WTC11 (cell line): Measurements from ENCODE around the gene PDE8A. TPM values are rescaled to one million over a fixed set of nuclear protein-coding genes. Genes with fewer than 3 reads are reported as not detected.

Experiments used
- ATAC-seq: fragments of 200-7000 bp; cut with Tn5 transposase; 2 replicates; pipeline ENCODE4 v1.10.0; 2021; ENCODE audit warnings: mild to moderate bottlenecking, moderate library complexity
- CTCF ChIA-PET: fragments of 300-600 bp; sonication (Branson Sonifier 250); formaldehyde crosslinking; loops from one replicate; lab custom pipeline; 2021; ENCODE audit warnings: antibody characterized with exemption; lab: Charles Lee
- POLR2A ChIA-PET: fragments of 350-600 bp; sonication (Branson Sonifier 250); formaldehyde crosslinking; loops from one replicate; lab custom pipeline; 2021; ENCODE audit warnings: antibody characterized with exemption; lab: Charles Lee
- DNase-seq: peaks from one replicate; pipeline ENCODE4 v3.0.0; 2021; ENCODE audit warnings: low spot score
- H3K27ac Mint-ChIP-seq: 2 replicates; pipeline ENCODE4 v1.8.0; 2021; ENCODE audit warnings: mixed read lengths
- H3K27me3 Mint-ChIP-seq: 2 replicates; pipeline ENCODE4 v1.8.0; 2021; ENCODE audit warnings: low read depth, mild to moderate bottlenecking, moderate library complexity, mixed read lengths
- H3K36me3 Mint-ChIP-seq: 2 replicates; pipeline ENCODE4 v1.8.0; 2021; ENCODE audit warnings: mixed read lengths
- H3K4me1 Mint-ChIP-seq: 2 replicates; pipeline ENCODE4 v1.8.0; 2022; ENCODE audit warnings: mixed read lengths
- H3K4me3 Mint-ChIP-seq: 2 replicates; pipeline ENCODE4 v1.8.0; 2021; ENCODE audit warnings: mild to moderate bottlenecking, moderate library complexity, mixed read lengths
- H3K9me3 Mint-ChIP-seq: 2 replicates; pipeline ENCODE4 v1.8.0; 2021; ENCODE audit warnings: mixed read lengths
- ATF1 ChIP-seq: sonication (generic); formaldehyde crosslinking; IDR thresholded peaks from 2 replicates; pipeline ENCODE4 v1.8.1; 2023; ENCODE audit warnings: mild to moderate bottlenecking, moderate library complexity, missing genetic modification reagents
- ATF2 ChIP-seq: sonication (generic); formaldehyde crosslinking; IDR thresholded peaks from 2 replicates; pipeline ENCODE4 v1.8.1; 2022; ENCODE audit warnings: low read depth, missing genetic modification reagents, borderline replicate concordance
- ERG ChIP-seq: fragments of 250-450 bp; sonication (Bioruptor Pico); IDR thresholded peaks from 2 replicates; pipeline ENCODE4 v1.8.0; 2021; ENCODE audit warnings: mild to moderate bottlenecking
- FOXJ3 ChIP-seq: sonication (generic); formaldehyde crosslinking; IDR thresholded peaks from 2 replicates; pipeline ENCODE4 v1.9.0; 2021; ENCODE audit warnings: missing genetic modification reagents, mild to moderate bottlenecking, borderline replicate concordance
- FOXK1 ChIP-seq: sonication (generic); formaldehyde crosslinking; IDR thresholded peaks from 2 replicates; pipeline ENCODE4 v1.8.0; 2022; ENCODE audit warnings: mild to moderate bottlenecking, moderate library complexity, missing genetic modification reagents
- GTF2I ChIP-seq: fragments of 250-450 bp; sonication (Bioruptor Pico); conservative IDR thresholded peaks from 2 replicates; pipeline ENCODE4 v1.4.0; 2021; ENCODE audit warnings: mild to moderate bottlenecking
- NFATC4 ChIP-seq: fragments of 250-450 bp; sonication (Bioruptor Pico); IDR thresholded peaks from 2 replicates; pipeline ENCODE4 v1.9.0; 2021; ENCODE audit warnings: mild to moderate bottlenecking
- NR1H2 ChIP-seq: sonication (generic); formaldehyde crosslinking; IDR thresholded peaks from 2 replicates; pipeline ENCODE4 v1.9.0; 2021; ENCODE audit warnings: mild to moderate bottlenecking, moderate library complexity, missing genetic modification reagents
- NR3C1 ChIP-seq: sonication (generic); formaldehyde crosslinking; conservative IDR thresholded peaks from 2 replicates; pipeline ENCODE4 v1.8.1; 2023; ENCODE audit warnings: low read depth, mild to moderate bottlenecking, missing genetic modification reagents
- SMAD3 ChIP-seq: sonication (generic); formaldehyde crosslinking; IDR thresholded peaks from 2 replicates; pipeline ENCODE4 v1.8.0; 2022; ENCODE audit warnings: missing genetic modification reagents, mild to moderate bottlenecking, borderline replicate concordance
- SP1 ChIP-seq: sonication (generic); formaldehyde crosslinking; conservative IDR thresholded peaks from 2 replicates; pipeline ENCODE4 v1.8.1; 2022; ENCODE audit warnings: missing genetic modification reagents
- TCF7 ChIP-seq: sonication (generic); formaldehyde crosslinking; IDR thresholded peaks from 2 replicates; pipeline ENCODE4 v1.8.0; 2022; ENCODE audit warnings: mild to moderate bottlenecking, low read depth, missing genetic modification reagents, moderate library complexity
- ZBTB21 ChIP-seq: sonication (generic); formaldehyde crosslinking; IDR thresholded peaks from 2 replicates; pipeline ENCODE4 v1.8.1; 2023; ENCODE audit warnings: mild to moderate bottlenecking, missing genetic modification reagents, borderline replicate concordance
- ZNF232 ChIP-seq: sonication (generic); formaldehyde crosslinking; IDR thresholded peaks from 2 replicates; pipeline ENCODE4 v1.8.0; 2022; ENCODE audit warnings: mild to moderate bottlenecking, missing genetic modification reagents
- ZNF532 ChIP-seq: fragments of 250-450 bp; sonication (Bioruptor Pico); IDR thresholded peaks from 2 replicates; pipeline ENCODE4 v1.9.0; 2021; ENCODE audit warnings: mild to moderate bottlenecking, borderline replicate concordance
- total RNA-seq: library from RNA; stranded (reverse); gene quantifications from 3 replicates; pipeline ENCODE4 v1.2.3, GENCODE V29; 2021
- TF ChIP-seq, protein P1 (sequence below): sonication (generic); formaldehyde crosslinking; IDR thresholded peaks from 2 replicates; pipeline ENCODE4 v1.8.1; 2022; ENCODE audit warnings: missing genetic modification reagents, borderline replicate concordance
- TF ChIP-seq, protein P2 (sequence below): fragments of 250-450 bp; sonication (Bioruptor Pico); conservative IDR thresholded peaks from 2 replicates; pipeline ENCODE4 v1.9.0; 2021; ENCODE audit warnings: mild to moderate bottlenecking
- TF ChIP-seq, protein P3 (sequence below): sonication (generic); formaldehyde crosslinking; IDR thresholded peaks from 2 replicates; pipeline ENCODE4 v1.8.0; 2022; ENCODE audit warnings: mild to moderate bottlenecking, missing genetic modification reagents

PDE8A gene
- total RNA-seq, 1 experiment from 2014 or later: 13.9 TPM

DNA sequence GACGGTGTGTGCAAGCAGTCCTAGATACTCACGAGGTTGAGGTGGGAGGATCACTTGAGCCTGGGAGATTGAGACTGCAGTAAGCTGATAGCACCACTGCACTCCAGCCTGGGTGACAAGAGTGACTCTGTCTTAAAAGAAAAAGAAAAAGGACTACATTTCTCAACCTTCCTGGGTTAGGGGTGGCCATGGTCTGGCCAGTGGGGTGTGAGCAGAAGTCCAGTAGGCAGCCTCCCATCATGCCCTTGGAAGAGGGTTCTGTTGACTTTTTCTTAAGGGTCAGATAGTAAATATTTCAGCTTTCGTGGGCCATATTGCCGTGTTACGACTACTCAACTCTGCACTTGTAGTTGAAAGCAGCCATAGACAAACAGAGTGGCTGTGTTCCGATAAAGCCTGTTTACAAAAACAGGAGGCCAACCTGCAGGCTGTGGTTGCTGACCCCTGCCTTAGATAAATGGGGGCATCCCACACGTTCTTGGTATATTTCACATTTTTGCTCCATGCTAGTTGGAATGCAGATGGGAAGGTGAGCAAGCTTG lies 31.0 kb upstream of the PDE8A start:
- no peaks in the 10 kb centered on the region for H3K36me3 Mint-ChIP-seq
- TF ChIP-seq ZBTB21 (CRISPR knock-in tag): no peak
- no peak for TF ChIP-seq NFATC4 (CRISPR knock-in tag)
- no peak for TF ChIP-seq ZNF232 (CRISPR knock-in tag)
- no peak for TF ChIP-seq ZNF532 (CRISPR knock-in tag)
- H3K4me3 Mint-ChIP-seq: no peak overlapping the region

DNA sequence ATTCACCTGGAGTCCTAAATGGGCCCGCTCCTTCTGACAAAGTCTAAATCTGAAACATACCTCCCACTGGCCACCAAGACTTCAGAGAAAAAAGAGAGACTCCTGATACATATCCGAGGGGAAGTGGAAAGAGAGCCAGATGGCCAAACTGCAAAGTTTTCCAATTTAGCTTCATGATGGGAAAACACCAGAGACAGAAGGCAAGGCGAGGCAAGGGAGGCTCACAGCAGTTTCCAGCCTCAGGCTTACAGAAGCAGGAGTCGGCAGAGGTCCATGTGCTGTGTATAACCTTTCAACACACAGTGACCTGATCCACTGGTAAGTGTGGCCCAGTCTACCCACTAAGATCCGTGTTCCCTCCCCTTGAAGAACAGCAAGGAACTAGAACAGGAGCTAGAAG lies 29.9 kb upstream of the PDE8A start:
- CTCF ChIA-PET: interaction anchor here (0.6 kb wide), 1 partner anchor 266 kb away, joined by 3 read pairs; no protein-coding TSS in a partner anchor
- TF ChIP-seq ERG (CRISPR knock-in tag): no peak
- TF ChIP-seq FOXJ3: no peak
- Mint-ChIP-seq H3K4me3 (no peak overlapping the region), H3K27ac (no peak overlapping the region), H3K4me1 (peaks cover 12% of the 10 kb centered on the region), H3K36me3 (no peaks in the 10 kb centered on the region), H3K27me3 (no peaks in the 10 kb centered on the region; the same call in 1 of the 2 replicates), H3K9me3 (no peaks in the 10 kb centered on the region)
- ATAC-seq: no peak
- no peak for DNase-seq
- POLR2A ChIA-PET: no interaction called here

More for the DNA sequence above, 31.0 kb upstream of the PDE8A start:
- POLR2A ChIA-PET: interaction anchor here (0.7 kb wide), 1 partner anchor 57 kb away, joined by 4 read pairs; no protein-coding TSS in a partner anchor
- Mint-ChIP-seq H3K27ac (no peak overlapping the region), H3K4me1 (peaks cover 6% of the 10 kb centered on the region), H3K9me3 (no peaks in the 10 kb centered on the region), H3K27me3 (no peaks in the 10 kb centered on the region; the same call in 1 of the 2 replicates)
- ATAC-seq (no peak), DNase-seq (no peak)
- CTCF ChIA-PET: interaction anchor here (0.8 kb wide), 1 partner anchor 72 kb away, joined by 4 read pairs; no protein-coding TSS in a partner anchor

- Mint-ChIP-seq H3K9me3 (peaks cover 5% of the 10 kb centered on the region; the same call in 1 of the 2 replicates), H3K27me3 (no peaks in the 10 kb centered on the region), H3K36me3 (no peaks in the 10 kb centered on the region), H3K4me3 (no peak overlapping the region), H3K4me1 (peaks cover 12% of the 10 kb centered on the region), H3K27ac (no peak overlapping the region)
- ATAC-seq (no peak), DNase-seq (no peak)
- CTCF ChIA-PET: interaction anchor here (0.6 to 1.6 kb wide), 3 partner anchors 27 to 320 kb away, joined by 3 to 14 read pairs (median 8); partner anchors contain the start of gene PDE8A
- POLR2A ChIA-PET: no interaction called here
- no peak for TF ChIP-seq GTF2I (CRISPR knock-in tag)
- no peak for TF ChIP-seq NR3C1 (CRISPR knock-in tag)
- no peak for TF ChIP-seq SMAD3
- TF ChIP-seq ZBTB21 (CRISPR knock-in tag): no peak
- no peak for TF ChIP-seq SP1 (CRISPR knock-in tag)
- TF ChIP-seq, protein P1, sequence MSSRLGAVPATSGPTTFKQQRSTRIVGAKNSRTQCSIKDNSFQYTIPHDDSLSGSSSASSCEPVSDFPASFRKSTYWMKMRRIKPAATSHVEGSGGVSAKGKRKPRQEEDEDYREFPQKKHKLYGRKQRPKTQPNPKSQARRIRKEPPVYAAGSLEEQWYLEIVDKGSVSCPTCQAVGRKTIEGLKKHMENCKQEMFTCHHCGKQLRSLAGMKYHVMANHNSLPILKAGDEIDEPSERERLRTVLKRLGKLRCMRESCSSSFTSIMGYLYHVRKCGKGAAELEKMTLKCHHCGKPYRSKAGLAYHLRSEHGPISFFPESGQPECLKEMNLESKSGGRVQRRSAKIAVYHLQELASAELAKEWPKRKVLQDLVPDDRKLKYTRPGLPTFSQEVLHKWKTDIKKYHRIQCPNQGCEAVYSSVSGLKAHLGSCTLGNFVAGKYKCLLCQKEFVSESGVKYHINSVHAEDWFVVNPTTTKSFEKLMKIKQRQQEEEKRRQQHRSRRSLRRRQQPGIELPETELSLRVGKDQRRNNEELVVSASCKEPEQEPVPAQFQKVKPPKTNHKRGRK (CRISPR knock-in tag): no peak
- no peak for TF ChIP-seq ATF1 (CRISPR knock-in tag)
- TF ChIP-seq, protein P2, sequence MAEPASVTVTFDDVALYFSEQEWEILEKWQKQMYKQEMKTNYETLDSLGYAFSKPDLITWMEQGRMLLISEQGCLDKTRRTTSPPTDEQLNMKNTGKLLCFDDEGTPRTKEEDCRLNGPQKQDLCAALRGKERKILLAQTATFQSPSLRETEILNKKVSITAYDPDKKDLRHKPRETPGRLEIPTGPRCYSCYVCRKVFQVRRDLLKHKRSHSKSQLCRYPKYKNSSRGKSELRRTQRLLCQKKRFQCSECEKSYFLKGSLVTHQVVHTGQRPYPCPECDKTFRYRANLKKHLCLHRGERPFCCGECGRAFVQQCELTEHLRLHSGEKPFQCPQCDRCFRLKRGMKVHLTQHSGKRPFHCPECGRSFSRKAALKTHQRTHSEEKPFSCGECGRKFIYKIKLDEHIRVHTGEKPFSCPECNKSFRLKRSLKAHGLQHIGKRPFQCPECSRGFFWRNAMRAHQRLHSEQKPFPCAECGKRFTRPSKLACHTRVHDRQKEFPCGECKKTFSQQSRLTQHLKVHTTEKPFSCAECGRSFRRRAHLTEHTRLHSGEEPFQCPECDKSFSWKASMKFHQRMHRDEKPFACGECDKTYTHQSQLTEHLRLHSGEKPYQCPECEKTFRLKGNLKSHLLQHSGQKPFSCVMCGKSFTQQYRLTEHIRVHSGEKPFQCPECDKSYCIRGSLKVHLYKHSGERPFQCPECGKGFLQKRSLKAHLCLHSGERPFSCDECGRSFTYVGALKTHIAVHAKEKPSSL (CRISPR knock-in tag): no peak
- TF ChIP-seq NR1H2 (CRISPR knock-in tag): no peak
- no peak for TF ChIP-seq ZNF232 (CRISPR knock-in tag)
- no peak for TF ChIP-seq TCF7
- TF ChIP-seq, protein P3, sequence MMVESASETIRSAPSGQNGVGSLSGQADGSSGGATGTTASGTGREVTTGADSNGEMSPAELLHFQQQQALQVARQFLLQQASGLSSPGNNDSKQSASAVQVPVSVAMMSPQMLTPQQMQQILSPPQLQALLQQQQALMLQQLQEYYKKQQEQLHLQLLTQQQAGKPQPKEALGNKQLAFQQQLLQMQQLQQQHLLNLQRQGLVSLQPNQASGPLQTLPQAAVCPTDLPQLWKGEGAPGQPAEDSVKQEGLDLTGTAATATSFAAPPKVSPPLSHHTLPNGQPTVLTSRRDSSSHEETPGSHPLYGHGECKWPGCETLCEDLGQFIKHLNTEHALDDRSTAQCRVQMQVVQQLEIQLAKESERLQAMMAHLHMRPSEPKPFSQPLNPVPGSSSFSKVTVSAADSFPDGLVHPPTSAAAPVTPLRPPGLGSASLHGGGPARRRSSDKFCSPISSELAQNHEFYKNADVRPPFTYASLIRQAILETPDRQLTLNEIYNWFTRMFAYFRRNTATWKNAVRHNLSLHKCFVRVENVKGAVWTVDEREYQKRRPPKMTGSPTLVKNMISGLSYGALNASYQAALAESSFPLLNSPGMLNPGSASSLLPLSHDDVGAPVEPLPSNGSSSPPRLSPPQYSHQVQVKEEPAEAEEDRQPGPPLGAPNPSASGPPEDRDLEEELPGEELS (CRISPR knock-in tag): no peak
- TF ChIP-seq ATF2 (CRISPR knock-in tag): no peak
- TF ChIP-seq FOXK1 (CRISPR knock-in tag): no peak
Measured at GRCh38 chr15:84953136-84953535, 28.5 kb upstream of the PDE8A start.
